Fibroblast of lung (primary cell): ENCODE measurements around the gene ATXN1. TPM values are rescaled to one million over a fixed set of nuclear protein-coding genes. Genes with fewer than 3 reads are reported as not detected.

Source experiments
- DNase-seq, 2 donors: peaks; one replicate each; pipeline versions ENCODE4 v3.0.0 to v3.0.0-alpha.2; 2010; ENCODE audit warnings: low read depth in 2 of 2
- H2AFZ ChIP-seq: 2 replicates; pipeline ENCODE4 v1.5.1; 2012; ENCODE audit warnings: low read length, control low read depth, inconsistent platforms
- H3K27ac ChIP-seq: 2 replicates; pipeline ENCODE4 v1.5.1; 2011; ENCODE audit warnings: low read length, control low read depth; ENCODE audit not compliant: insufficient read depth
- H3K27me3 ChIP-seq: 2 replicates; pipeline ENCODE4 v1.5.1; 2011; ENCODE audit warnings: mild to moderate bottlenecking, low read length; ENCODE audit not compliant: control insufficient read depth, insufficient read depth
- H3K36me3 ChIP-seq: 2 replicates; pipeline ENCODE4 v1.5.1; 2011; ENCODE audit warnings: low read length; ENCODE audit not compliant: control insufficient read depth, insufficient read depth
- H3K4me1 ChIP-seq: 2 replicates; pipeline ENCODE4 v1.5.1; 2011; ENCODE audit warnings: low read length; ENCODE audit not compliant: control insufficient read depth, insufficient read depth; ENCODE audit errors: extremely low read depth
- H3K4me2 ChIP-seq: 2 replicates; pipeline ENCODE4 v1.5.1; 2011; ENCODE audit warnings: low read length, control low read depth; ENCODE audit not compliant: insufficient read depth; ENCODE audit errors: extremely low read depth
- H3K4me3 ChIP-seq, 4 experiments: fragments of 200-600 bp in 1 of 4; sonication (generic) in 1 of 4; replicated peaks in 1 of 4; 2 replicates each; pipeline ENCODE4 v1.5.1; 2011 to 2016; ENCODE audit warnings: low read length in 4 of 4, low read depth in 3 of 4, mild to moderate bottlenecking in 3 of 4, control low read depth in 2 of 4, inconsistent platforms in 1 of 4, mixed read lengths in 1 of 4; ENCODE audit not compliant: insufficient read depth in 1 of 4; ENCODE audit errors: control extremely low read depth in 1 of 4
- H3K79me2 ChIP-seq: 2 replicates; pipeline ENCODE4 v1.5.1; 2012; ENCODE audit warnings: mild to moderate bottlenecking, low read length, inconsistent platforms; ENCODE audit not compliant: control insufficient read depth, insufficient read depth
- H3K9ac ChIP-seq: 2 replicates; pipeline ENCODE4 v1.5.1; 2011; ENCODE audit warnings: mild to moderate bottlenecking, low read length, control low read depth; ENCODE audit not compliant: insufficient read depth
- H3K9me3 ChIP-seq: 2 replicates; pipeline ENCODE4 v1.5.1; 2012; ENCODE audit warnings: low read depth, low read length; ENCODE audit not compliant: control insufficient read depth, insufficient read depth
- H4K20me1 ChIP-seq: 2 replicates; pipeline ENCODE4 v1.5.1; 2011; ENCODE audit warnings: low read length; ENCODE audit not compliant: control insufficient read depth, insufficient read depth; ENCODE audit errors: extremely low read depth
- EZH2 ChIP-seq: IDR thresholded peaks from 2 replicates; pipeline ENCODE4 v1.5.1; 2012; ENCODE audit warnings: low read length, control low read depth, mild to moderate bottlenecking; ENCODE audit errors: missing control alignments
- polyA plus RNA-seq, 2 donors: library from polyadenylated mRNA; depleted of rRNA in 1 of 2; stranded (reverse) in 1 of 2; unstranded in 1 of 2; fragments of >200 nt; gene quantifications; 2 replicates each; pipeline ENCODE4 v1.2.1, GENCODE V29; 2011 to 2012; ENCODE audit warnings: missing spikeins in 1 of 2
- total RNA-seq: library from RNA; depleted of rRNA; stranded (reverse); fragments of >200 nt; gene quantifications from 2 replicates; pipeline ENCODE4 v1.2.1, GENCODE V29; 2014
- TF ChIP-seq, protein P1 (sequence below), 2 donors: IDR thresholded peaks in 1 of 2; conservative IDR thresholded peaks in 1 of 2; 1 replicate in 1 of 2; 2 replicates in 1 of 2; pipeline ENCODE4 v1.5.1; 2011 to 2012; ENCODE audit warnings: low read length in 2 of 2, control low read depth in 1 of 2, inconsistent platforms in 1 of 2, low read depth in 1 of 2, mild to moderate bottlenecking in 1 of 2

The ATXN1 gene
- total and polyA plus RNA-seq, 2 donors (not counting 1 experiment from before 2014, with no cell fraction given) = 15.8 to 40.5 TPM

DNA sequence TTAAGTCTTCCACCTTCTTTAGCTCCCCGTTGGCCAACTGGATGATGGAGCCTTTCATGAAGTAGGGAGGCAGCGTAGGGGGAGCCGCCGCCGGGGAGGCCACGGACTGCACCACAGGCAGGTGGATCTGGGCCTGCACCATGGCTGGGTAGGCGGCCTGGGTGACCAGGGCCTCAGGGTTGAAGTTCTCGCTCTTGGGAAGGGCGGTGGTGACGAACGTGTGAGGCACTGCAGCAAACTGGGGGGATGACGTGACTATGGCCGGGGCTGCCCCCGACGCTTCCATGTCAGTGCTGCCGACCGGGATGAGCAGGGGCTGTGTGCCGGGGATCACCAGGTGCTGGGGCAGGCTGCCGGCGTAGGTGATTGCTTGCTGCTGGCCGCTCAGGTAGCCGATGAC is 434.7 kb downstream of the ATXN1 start:
- DNase-seq = no peak

DNA sequence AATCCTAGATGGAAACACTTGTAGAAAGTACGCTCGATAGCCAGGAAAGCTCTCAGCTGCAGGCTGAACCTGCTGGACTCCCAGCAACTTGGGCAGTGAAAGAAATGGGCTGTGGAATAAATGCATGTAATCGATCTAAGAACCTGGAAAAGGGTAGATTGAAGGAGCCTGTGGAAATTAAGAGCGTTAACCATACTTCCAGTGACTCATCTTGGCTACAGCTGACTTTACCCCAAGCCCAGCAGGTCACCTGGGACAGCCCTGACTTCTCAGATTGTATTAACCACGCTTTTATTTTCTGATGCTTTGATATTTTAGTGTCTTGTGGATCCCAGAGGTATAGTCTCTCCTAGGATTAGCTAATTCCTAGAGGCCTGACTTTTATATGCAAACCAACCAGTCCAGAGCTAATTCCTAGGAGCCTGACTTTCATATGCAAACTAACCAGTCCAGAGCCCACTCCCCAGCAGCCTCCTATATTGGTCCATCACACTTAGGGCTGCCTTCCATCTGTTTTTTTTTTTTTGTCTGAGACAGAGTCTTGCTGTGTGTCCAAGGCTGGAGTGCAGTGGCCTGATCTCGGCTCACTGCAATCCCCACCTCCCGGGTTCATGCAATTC is 436.5 kb downstream of the ATXN1 start:
- Histone ChIP-seq H3K36me3 (peaks cover 8% of the 10 kb centered on the region), H3K79me2 (no peaks in the 10 kb centered on the region), H3K4me1 (peaks cover 31% of the 10 kb centered on the region), H3K9me3 (no peaks in the 10 kb centered on the region), H3K9ac (no peak overlapping the region), H4K20me1 (no peaks in the 10 kb centered on the region), H3K4me2 (no peak overlapping the region), H3K27me3 (no peaks in the 10 kb centered on the region), H3K4me3 (no peak overlapping the region), H2AFZ (no peak overlapping the region), H3K27ac (no peak overlapping the region)
- no peak for TF ChIP-seq EZH2
- TF ChIP-seq, protein P1, sequence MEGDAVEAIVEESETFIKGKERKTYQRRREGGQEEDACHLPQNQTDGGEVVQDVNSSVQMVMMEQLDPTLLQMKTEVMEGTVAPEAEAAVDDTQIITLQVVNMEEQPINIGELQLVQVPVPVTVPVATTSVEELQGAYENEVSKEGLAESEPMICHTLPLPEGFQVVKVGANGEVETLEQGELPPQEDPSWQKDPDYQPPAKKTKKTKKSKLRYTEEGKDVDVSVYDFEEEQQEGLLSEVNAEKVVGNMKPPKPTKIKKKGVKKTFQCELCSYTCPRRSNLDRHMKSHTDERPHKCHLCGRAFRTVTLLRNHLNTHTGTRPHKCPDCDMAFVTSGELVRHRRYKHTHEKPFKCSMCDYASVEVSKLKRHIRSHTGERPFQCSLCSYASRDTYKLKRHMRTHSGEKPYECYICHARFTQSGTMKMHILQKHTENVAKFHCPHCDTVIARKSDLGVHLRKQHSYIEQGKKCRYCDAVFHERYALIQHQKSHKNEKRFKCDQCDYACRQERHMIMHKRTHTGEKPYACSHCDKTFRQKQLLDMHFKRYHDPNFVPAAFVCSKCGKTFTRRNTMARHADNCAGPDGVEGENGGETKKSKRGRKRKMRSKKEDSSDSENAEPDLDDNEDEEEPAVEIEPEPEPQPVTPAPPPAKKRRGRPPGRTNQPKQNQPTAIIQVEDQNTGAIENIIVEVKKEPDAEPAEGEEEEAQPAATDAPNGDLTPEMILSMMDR (conservative IDR thresholded peaks at IDR 0.05 in 1 of 2, IDR thresholded peaks at IDR 0.05 in 1 of 2; ENCODE audit: low read depth in 1 of 2, low read length in 2 of 2) = no peak
- DNase-seq = peak in 1 of 2 donors; percentile 59

More for the DNA sequence above, 434.7 kb downstream of the ATXN1 start:
- Histone ChIP-seq H3K79me2 (no peaks in the 10 kb centered on the region), H3K4me1 (peaks cover 17% of the 10 kb centered on the region), H3K27me3 (no peaks in the 10 kb centered on the region), H3K4me2 (no peak overlapping the region), H3K36me3 (peaks cover 8% of the 10 kb centered on the region), H3K27ac (no peak overlapping the region), H2AFZ (no peak overlapping the region), H3K9ac (no peak overlapping the region), H4K20me1 (no peaks in the 10 kb centered on the region), H3K9me3 (no peaks in the 10 kb centered on the region), H3K4me3 (no peak overlapping the region)
- no peak for TF ChIP-seq EZH2
- TF ChIP-seq, protein P1 (conservative IDR thresholded peaks at IDR 0.05 in 1 of 2, IDR thresholded peaks at IDR 0.05 in 1 of 2; ENCODE audit: low read depth in 1 of 2, low read length in 2 of 2) = no peak

DNA sequence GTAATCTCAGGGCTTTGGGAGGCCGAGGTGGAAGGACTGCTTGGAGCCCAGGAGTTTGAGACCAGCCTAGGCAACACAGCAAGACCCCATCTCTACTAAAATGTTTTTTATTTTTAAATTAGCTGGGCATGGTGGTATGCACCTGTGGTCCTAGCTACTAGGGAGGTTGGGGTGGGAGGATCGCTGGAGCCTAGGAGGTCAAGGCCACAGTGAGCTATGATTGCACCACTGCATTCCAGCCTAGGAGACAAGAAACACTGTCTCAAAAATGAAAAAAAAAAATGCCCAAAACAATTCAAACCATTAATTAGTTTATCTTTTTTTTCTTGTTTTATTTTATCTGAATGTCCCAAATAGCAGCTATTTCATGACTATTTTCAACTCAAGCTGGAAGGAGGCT is 437.1 kb downstream of the ATXN1 start:
- H3K4me2 ChIP-seq = no peak overlapping the region
- H3K4me1 ChIP-seq = peaks cover 36% of the 10 kb centered on the region
- H3K4me3 ChIP-seq = no peak overlapping the region
- DNase-seq = no peak
- H3K9ac ChIP-seq = no peak overlapping the region
- H3K9me3 ChIP-seq = no peaks in the 10 kb centered on the region
- no peaks in the 10 kb centered on the region for H4K20me1 ChIP-seq
- no peak overlapping the region for H3K27ac ChIP-seq
- no peaks in the 10 kb centered on the region for H3K79me2 ChIP-seq
- H3K27me3 ChIP-seq = no peaks in the 10 kb centered on the region
- H2AFZ ChIP-seq = no peak overlapping the region
- TF ChIP-seq, protein P1 (conservative IDR thresholded peaks at IDR 0.05 in 1 of 2, IDR thresholded peaks at IDR 0.05 in 1 of 2; ENCODE audit: low read depth in 1 of 2, low read length in 2 of 2) = no peak
- TF ChIP-seq EZH2 = no peak
- peaks cover 8% of the 10 kb centered on the region for H3K36me3 ChIP-seq
